ENCODE results near the gene ACVR1.

Gene ACVR1

GRCh38 chr2:157691131-157691530 lies 185.0 kb downstream of the ACVR1 start:
- Mint-ChIP-seq H3K9me3 (peaks cover 14% of the 10 kb centered on the region), H3K4me3 (no peak overlapping the region), H3K4me1 (no peaks in the 10 kb centered on the region), H3K27ac (no peak overlapping the region), H3K36me3 (ENCODE audit: low read depth) (no peaks in the 10 kb centered on the region), H3K27me3 (ENCODE audit: low read depth, poor library complexity) (peaks cover 18% of the 10 kb centered on the region)
- DNase-seq: no peak
- no peak for TF ChIP-seq CTCF (IDR thresholded peaks at IDR 0.05)
